Fibroblast of skin of abdomen (primary cell): ENCODE results near the gene RADX. TPM values are rescaled to one million over a fixed set of nuclear protein-coding genes. Genes with fewer than 3 reads are reported as not detected.
"Not testable (repeated sequence)": the region's sequence is repeated elsewhere in the genome, so short reads cannot be mapped to it uniquely, and the experiment has no call there.

ENCODE experiments used
- DNase-seq: peaks from one replicate; pipeline ENCODE4 v3.0.0-alpha.2; 2013
- polyA plus RNA-seq, 2 experiments: library from polyadenylated mRNA; unstranded; fragments of 120-200 nt; gene quantifications; one replicate each; pipeline ENCODE4 v1.2.1, GENCODE V29; 2013; ENCODE audit not compliant: insufficient read length in 2 of 2

The RADX gene
- polyA plus RNA-seq (2013, experiment 1 of 2; ENCODE audit: insufficient read length): 1.8 TPM
- polyA plus RNA-seq (2013, experiment 2 of 2; ENCODE audit: insufficient read length): 2.2 TPM

GRCh38 chrX:106611679-106612392 is at the start of gene RADX:
Gene RADX, plus strand, starts transcription at chrX:106611978. Its CDS starts 103 bp downstream, at chrX:106612081.
- peak; percentile 67 for DNase-seq

- no peak for DNase-seq
Measured at GRCh38 chrX:106564986-106565385, 46.8 kb upstream of the RADX start.

- no peak for DNase-seq
Measured at GRCh38 chrX:106566362-106566761, 45.4 kb upstream of the RADX start.

- no peak for DNase-seq
Measured at GRCh38 chrX:106581856-106582255, 29.9 kb upstream of the RADX start.

- no peak for DNase-seq
Measured at GRCh38 chrX:106585478-106585877, 26.3 kb upstream of the RADX start.

GRCh38 chrX:106588801-106589200 is 23.0 kb upstream of the RADX start:
- DNase-seq: no peak

- no peak for DNase-seq
Measured at GRCh38 chrX:106599411-106599810, 12.4 kb upstream of the RADX start.

GRCh38 chrX:106606571-106606970 is 5.2 kb upstream of the RADX start:
- peak; percentile 4 for DNase-seq

GRCh38 chrX:106608016-106608415 is 3.8 kb upstream of the RADX start:
- DNase-seq: no peak

GRCh38 chrX:106611317-106611678 is 480 bp upstream of the RADX start:
- DNase-seq: no peak

GRCh38 chrX:106612393-106612763 is 600 bp downstream of the RADX start:
- peak; percentile 3 for DNase-seq

- no peak for DNase-seq
Measured at GRCh38 chrX:106613277-106613676, 1.5 kb downstream of the RADX start.

- DNase-seq: no peak
Measured at GRCh38 chrX:106615041-106615440, 3.3 kb downstream of the RADX start.

GRCh38 chrX:106619797-106620196 is 8.0 kb downstream of the RADX start:
- no peak for DNase-seq

GRCh38 chrX:106621836-106622235 is 10.1 kb downstream of the RADX start:
- DNase-seq: no peak

- DNase-seq: no peak
Measured at GRCh38 chrX:106626789-106627188, 15.0 kb downstream of the RADX start.

- DNase-seq: no peak
Measured at GRCh38 chrX:106631615-106632014, 19.8 kb downstream of the RADX start.

- no peak for DNase-seq
Measured at GRCh38 chrX:106649523-106650428, 38.0 kb downstream of the RADX start.

GRCh38 chrX:106653625-106654024 is 41.8 kb downstream of the RADX start:
- DNase-seq: not testable (repeated sequence)

GRCh38 chrX:106670631-106671030 is 58.9 kb downstream of the RADX start:
- DNase-seq: peak; percentile 4

- no peak for DNase-seq
Measured at GRCh38 chrX:106672527-106672926, 60.7 kb downstream of the RADX start.

- no peak for DNase-seq
Measured at GRCh38 chrX:106680716-106681115, 68.9 kb downstream of the RADX start.

- DNase-seq: no peak
Measured at GRCh38 chrX:106684207-106684606, 72.4 kb downstream of the RADX start.
